GM12878 (cell line): ENCODE measurements around the gene PLP2. TPM values are rescaled to one million over a fixed set of nuclear protein-coding genes. Genes with fewer than 3 reads are reported as not detected.

Experiments
- BHLHE40 ChIP-seq, 2 experiments: fragments of 450-650 bp in 1 of 2; IDR thresholded peaks; 2 replicates each; pipeline ENCODE4 v1.6.1; 2011 to 2017; ENCODE audit warnings: low read depth in 2 of 2, borderline replicate concordance in 1 of 2, improper control_type of control experiment in 1 of 2, low read length in 1 of 2, mild to moderate bottlenecking in 1 of 2
- CBX3 ChIP-seq: fragments of 200-600 bp; sonication (generic); IDR thresholded peaks from 2 replicates; pipeline ENCODE4 v1.6.1; 2016; ENCODE audit warnings: low read depth, borderline replicate concordance
- EED ChIP-seq: sonication (generic); IDR thresholded peaks from 2 replicates; pipeline ENCODE4 v1.6.1; 2016; ENCODE audit warnings: antibody characterized with exemption, low read depth
- JUND ChIP-seq: IDR thresholded peaks from 2 replicates; pipeline ENCODE4 v1.6.1; 2012; ENCODE audit warnings: low read depth, mild to moderate bottlenecking, low read length, improper control_type of control experiment, moderate library complexity
- POU2F2 ChIP-seq: IDR thresholded peaks from 3 replicates; pipeline ENCODE4 v1.6.1; 2011; ENCODE audit warnings: low read depth, mild to moderate bottlenecking, low read length, borderline replicate concordance
- TCF3 ChIP-seq: IDR thresholded peaks from 2 replicates; pipeline ENCODE4 v1.6.1; 2012; ENCODE audit warnings: low read depth, mild to moderate bottlenecking, low read length, borderline replicate concordance; ENCODE audit not compliant: insufficient read depth
- polyA plus RNA-seq, 11 experiments: library from polyadenylated mRNA; depleted of rRNA in 4 of 11; unstranded in 6 of 11; stranded (reverse) in 5 of 11; fragments of >200 nt; fragmentation: Nextera tagmentation in 4 of 11; fragmentation: Illumina TruSeq in 1 of 11; extraction: Ambion mirVana in 4 of 11; extraction: Trizol in 1 of 11; gene quantifications; 1 replicate in 1 of 11; 2 replicates in 10 of 11; pipeline versions ENCODE4 v1.2.1 to v1.2.3, GENCODE V29; 2011 to 2016; ENCODE audit warnings: inconsistent platforms in 2 of 11, missing spikeins in 2 of 11, low read depth in 1 of 11
- total RNA-seq, 4 experiments: library from RNA; depleted of rRNA in 3 of 4; stranded (reverse); fragments of >200 nt in 3 of 4; fragmentation: Illumina TruSeq in 1 of 4; extraction: Trizol in 1 of 4; gene quantifications; 2 replicates each; pipeline versions ENCODE4 v1.2.1 to v1.2.3, GENCODE V29; 2013 to 2021
- TF ChIP-seq, protein P1 (sequence below): IDR thresholded peaks from 2 replicates; pipeline ENCODE4 v1.6.1; 2011; ENCODE audit warnings: borderline replicate concordance, low read depth, mild to moderate bottlenecking, moderate library complexity, mixed read lengths, low read length; ENCODE audit not compliant: insufficient read depth; ENCODE audit errors: extremely low read length
- TF ChIP-seq, protein P2 (sequence below): fragments of 450-650 bp; formaldehyde crosslinking; IDR thresholded peaks from 2 replicates; pipeline ENCODE4 v1.5.0; 2022; ENCODE audit warnings: mild to moderate bottlenecking, missing genetic modification characterization
- TF ChIP-seq, protein P3 (sequence below): fragments of 450-650 bp; IDR thresholded peaks from 2 replicates; pipeline ENCODE4 v1.6.1; 2016; ENCODE audit warnings: mild to moderate bottlenecking
- TF ChIP-seq, protein P4 (sequence below): IDR thresholded peaks from 2 replicates; pipeline ENCODE4 v1.6.1; 2012; ENCODE audit warnings: low read depth, low read length, improper control_type of control experiment
- TF ChIP-seq, protein P5 (sequence below): fragments of 450-650 bp; conservative IDR thresholded peaks from 2 replicates; pipeline ENCODE4 v1.6.1; 2017; ENCODE audit warnings: mild to moderate bottlenecking, moderate library complexity
- TF ChIP-seq, protein P6 (sequence below): fragments of 450-650 bp; IDR thresholded peaks from 2 replicates; pipeline ENCODE4 v1.6.1; 2016; ENCODE audit warnings: mild to moderate bottlenecking
- TF ChIP-seq, protein P7 (sequence below): fragments of 450-650 bp; IDR thresholded peaks from 2 replicates; pipeline ENCODE4 v1.6.1; 2017; ENCODE audit warnings: borderline replicate concordance

Gene PLP2
- total and polyA plus RNA-seq, 10 of the 15 experiments (the other 5 are each of a cell fraction or from before 2014, with no cell fraction given): 56.6 to 177 (median 99.3) TPM

DNA sequence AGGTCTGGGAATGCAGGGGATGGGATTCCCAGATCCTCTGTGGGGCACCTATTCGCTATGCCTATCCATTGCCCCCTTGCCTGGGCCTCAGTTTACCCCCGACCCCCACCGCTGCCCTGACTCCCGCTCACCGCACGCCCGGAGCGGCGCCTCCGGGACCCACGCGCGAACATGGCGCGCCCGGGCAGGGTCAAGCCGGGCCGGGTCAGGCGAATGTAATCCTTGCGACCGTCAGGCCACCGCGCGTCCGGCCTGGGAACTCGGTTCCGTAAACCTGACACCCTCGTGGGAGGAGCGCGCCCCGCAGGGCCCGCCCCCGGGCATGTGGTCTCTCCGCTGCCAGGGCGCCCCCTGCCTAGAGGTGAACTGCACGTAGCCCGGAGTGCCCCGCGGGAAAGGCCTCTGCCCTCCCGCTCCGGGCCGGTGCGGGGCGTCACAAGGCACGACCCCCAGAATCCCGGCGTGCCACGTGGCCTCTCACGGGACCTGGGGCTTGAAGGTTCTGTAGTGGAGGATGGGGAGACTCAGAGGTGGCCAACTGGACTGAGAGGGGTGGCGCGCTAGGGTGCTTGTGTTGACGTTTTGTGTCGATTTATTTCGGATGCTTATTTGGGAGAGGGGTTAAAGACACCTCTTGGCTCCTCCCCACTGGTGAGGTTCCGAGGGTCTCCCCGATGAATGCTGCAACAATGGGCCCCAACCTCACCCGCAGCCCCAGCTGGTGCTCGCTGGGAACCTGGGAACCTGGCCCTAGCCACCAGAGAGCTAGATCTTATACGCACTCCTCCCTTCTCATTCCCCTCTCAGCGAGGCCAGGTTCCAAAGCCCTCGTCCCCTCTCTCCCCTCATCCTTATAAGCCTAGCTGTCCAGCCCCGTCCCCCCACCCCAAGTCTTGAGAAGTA, 14.7 kb downstream of the PLP2 start, which contains the start of gene PRICKLE3 (continued):
- TF ChIP-seq, protein P1, sequence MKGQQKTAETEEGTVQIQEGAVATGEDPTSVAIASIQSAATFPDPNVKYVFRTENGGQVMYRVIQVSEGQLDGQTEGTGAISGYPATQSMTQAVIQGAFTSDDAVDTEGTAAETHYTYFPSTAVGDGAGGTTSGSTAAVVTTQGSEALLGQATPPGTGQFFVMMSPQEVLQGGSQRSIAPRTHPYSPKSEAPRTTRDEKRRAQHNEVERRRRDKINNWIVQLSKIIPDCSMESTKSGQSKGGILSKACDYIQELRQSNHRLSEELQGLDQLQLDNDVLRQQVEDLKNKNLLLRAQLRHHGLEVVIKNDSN: peak; percentile 45
- TF ChIP-seq, protein P2, sequence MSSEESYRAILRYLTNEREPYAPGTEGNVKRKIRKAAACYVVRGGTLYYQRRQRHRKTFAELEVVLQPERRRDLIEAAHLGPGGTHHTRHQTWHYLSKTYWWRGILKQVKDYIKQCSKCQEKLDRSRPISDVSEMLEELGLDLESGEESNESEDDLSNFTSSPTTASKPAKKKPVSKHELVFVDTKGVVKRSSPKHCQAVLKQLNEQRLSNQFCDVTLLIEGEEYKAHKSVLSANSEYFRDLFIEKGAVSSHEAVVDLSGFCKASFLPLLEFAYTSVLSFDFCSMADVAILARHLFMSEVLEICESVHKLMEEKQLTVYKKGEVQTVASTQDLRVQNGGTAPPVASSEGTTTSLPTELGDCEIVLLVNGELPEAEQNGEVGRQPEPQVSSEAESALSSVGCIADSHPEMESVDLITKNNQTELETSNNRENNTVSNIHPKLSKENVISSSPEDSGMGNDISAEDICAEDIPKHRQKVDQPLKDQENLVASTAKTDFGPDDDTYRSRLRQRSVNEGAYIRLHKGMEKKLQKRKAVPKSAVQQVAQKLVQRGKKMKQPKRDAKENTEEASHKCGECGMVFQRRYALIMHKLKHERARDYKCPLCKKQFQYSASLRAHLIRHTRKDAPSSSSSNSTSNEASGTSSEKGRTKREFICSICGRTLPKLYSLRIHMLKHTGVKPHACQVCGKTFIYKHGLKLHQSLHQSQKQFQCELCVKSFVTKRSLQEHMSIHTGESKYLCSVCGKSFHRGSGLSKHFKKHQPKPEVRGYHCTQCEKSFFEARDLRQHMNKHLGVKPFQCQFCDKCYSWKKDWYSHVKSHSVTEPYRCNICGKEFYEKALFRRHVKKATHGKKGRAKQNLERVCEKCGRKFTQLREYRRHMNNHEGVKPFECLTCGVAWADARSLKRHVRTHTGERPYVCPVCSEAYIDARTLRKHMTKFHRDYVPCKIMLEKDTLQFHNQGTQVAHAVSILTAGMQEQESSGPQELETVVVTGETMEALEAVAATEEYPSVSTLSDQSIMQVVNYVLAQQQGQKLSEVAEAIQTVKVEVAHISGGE: no peak
- TF ChIP-seq, protein P3, sequence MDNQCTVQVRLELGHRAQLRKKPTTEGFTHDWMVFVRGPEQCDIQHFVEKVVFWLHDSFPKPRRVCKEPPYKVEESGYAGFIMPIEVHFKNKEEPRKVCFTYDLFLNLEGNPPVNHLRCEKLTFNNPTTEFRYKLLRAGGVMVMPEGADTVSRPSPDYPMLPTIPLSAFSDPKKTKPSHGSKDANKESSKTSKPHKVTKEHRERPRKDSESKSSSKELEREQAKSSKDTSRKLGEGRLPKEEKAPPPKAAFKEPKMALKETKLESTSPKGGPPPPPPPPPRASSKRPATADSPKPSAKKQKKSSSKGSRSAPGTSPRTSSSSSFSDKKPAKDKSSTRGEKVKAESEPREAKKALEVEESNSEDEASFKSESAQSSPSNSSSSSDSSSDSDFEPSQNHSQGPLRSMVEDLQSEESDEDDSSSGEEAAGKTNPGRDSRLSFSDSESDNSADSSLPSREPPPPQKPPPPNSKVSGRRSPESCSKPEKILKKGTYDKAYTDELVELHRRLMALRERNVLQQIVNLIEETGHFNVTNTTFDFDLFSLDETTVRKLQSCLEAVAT: peak; percentile 97
- TF ChIP-seq, protein P4, sequence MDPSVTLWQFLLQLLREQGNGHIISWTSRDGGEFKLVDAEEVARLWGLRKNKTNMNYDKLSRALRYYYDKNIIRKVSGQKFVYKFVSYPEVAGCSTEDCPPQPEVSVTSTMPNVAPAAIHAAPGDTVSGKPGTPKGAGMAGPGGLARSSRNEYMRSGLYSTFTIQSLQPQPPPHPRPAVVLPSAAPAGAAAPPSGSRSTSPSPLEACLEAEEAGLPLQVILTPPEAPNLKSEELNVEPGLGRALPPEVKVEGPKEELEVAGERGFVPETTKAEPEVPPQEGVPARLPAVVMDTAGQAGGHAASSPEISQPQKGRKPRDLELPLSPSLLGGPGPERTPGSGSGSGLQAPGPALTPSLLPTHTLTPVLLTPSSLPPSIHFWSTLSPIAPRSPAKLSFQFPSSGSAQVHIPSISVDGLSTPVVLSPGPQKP: no peak
- TF ChIP-seq CBX3 (no peak), POU2F2 (no peak), EED (no peak), JUND (no peak), TCF3 (no peak), BHLHE40 (IDR thresholded peaks at IDR 0.05; ENCODE audit: borderline replicate concordance in 1 of 2, low read depth in 2 of 2, low read length in 1 of 2) (peak; percentile 50 to 85; a peak in 3 of 4 replicates)
- TF ChIP-seq, protein P5, sequence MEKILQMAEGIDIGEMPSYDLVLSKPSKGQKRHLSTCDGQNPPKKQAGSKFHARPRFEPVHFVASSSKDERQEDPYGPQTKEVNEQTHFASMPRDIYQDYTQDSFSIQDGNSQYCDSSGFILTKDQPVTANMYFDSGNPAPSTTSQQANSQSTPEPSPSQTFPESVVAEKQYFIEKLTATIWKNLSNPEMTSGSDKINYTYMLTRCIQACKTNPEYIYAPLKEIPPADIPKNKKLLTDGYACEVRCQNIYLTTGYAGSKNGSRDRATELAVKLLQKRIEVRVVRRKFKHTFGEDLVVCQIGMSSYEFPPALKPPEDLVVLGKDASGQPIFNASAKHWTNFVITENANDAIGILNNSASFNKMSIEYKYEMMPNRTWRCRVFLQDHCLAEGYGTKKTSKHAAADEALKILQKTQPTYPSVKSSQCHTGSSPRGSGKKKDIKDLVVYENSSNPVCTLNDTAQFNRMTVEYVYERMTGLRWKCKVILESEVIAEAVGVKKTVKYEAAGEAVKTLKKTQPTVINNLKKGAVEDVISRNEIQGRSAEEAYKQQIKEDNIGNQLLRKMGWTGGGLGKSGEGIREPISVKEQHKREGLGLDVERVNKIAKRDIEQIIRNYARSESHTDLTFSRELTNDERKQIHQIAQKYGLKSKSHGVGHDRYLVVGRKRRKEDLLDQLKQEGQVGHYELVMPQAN: 0 out of 2 replicates have a peak, but pooled peaks have one; percentile 45
- TF ChIP-seq, protein P6, sequence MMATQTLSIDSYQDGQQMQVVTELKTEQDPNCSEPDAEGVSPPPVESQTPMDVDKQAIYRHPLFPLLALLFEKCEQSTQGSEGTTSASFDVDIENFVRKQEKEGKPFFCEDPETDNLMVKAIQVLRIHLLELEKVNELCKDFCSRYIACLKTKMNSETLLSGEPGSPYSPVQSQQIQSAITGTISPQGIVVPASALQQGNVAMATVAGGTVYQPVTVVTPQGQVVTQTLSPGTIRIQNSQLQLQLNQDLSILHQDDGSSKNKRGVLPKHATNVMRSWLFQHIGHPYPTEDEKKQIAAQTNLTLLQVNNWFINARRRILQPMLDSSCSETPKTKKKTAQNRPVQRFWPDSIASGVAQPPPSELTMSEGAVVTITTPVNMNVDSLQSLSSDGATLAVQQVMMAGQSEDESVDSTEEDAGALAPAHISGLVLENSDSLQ: no peak
- TF ChIP-seq, protein P7, sequence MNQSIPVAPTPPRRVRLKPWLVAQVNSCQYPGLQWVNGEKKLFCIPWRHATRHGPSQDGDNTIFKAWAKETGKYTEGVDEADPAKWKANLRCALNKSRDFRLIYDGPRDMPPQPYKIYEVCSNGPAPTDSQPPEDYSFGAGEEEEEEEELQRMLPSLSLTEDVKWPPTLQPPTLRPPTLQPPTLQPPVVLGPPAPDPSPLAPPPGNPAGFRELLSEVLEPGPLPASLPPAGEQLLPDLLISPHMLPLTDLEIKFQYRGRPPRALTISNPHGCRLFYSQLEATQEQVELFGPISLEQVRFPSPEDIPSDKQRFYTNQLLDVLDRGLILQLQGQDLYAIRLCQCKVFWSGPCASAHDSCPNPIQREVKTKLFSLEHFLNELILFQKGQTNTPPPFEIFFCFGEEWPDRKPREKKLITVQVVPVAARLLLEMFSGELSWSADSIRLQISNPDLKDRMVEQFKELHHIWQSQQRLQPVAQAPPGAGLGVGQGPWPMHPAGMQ: no peak
